ENCODE data around the gene HVCN1. TPM values are rescaled to one million over a fixed set of nuclear protein-coding genes. Genes with fewer than 3 reads are reported as not detected.

Gene HVCN1
- total and polyA plus RNA-seq, 2 of the 8 experiments (the other 6 are each of a cell fraction or from before 2014, with no cell fraction given), result 5.8 to 11.2 TPM

DNA sequence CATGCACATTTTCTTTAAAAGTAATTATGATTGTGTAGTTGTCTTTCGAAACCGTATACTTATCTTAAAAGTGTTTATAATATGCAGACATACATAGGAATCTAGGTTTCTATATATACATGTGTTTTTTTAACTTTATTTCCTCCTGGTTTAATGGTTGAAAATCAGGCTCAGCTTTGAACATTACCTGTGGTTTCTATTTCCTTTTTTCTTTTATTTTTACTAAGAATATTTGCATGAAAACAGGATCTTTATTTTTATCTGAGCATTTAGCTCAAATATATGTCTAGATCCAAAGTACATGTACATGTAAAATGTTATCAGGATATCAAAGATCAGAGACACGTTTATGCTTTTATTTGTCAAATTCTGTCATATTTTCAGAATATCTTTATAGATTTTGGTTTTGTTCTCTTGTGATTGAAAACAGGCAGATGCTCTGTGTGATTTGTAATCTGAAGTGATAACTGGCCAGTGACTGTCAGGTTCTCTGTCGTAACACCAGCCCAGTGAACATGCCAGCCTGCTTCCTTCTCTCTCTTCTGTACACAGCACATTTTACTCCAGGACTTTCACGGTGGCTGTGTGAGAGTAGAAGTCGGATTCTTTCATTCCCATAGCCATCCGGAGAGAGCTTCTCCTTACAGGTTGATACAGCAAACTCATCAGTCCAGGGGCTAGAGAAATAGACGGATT, 61.3 kb downstream of the HVCN1 start (continued):
- TF ChIP-seq, protein P1, sequence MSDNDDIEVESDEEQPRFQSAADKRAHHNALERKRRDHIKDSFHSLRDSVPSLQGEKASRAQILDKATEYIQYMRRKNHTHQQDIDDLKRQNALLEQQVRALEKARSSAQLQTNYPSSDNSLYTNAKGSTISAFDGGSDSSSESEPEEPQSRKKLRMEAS (IDR thresholded peaks at IDR 0.05), result no peak
- TF ChIP-seq ASH2L (IDR thresholded peaks at IDR 0.05; ENCODE audit: low read length), result no peak
- no peak for TF ChIP-seq RXRA (IDR thresholded peaks at IDR 0.05; ENCODE audit: insufficient read depth, low read depth, low read length)
- no peak for TF ChIP-seq CBX5 (IDR thresholded peaks at IDR 0.05; ENCODE audit: low read depth, low read length)
- TF ChIP-seq POU5F1 (IDR thresholded peaks at IDR 0.05; ENCODE audit: low read depth, low read length), result no peak
- TF ChIP-seq TBP (IDR thresholded peaks at IDR 0.05; ENCODE audit: low read depth, low read length), result no peak

Data from H1 (cell line).